GM19023 (cell line): Measurements from ENCODE around the gene PGLYRP3.
"Not testable (repeated sequence)": the region's sequence is repeated elsewhere in the genome, so short reads cannot be mapped to it uniquely, and the experiment has no call there.

Source experiments
- ATAC-seq: cut with Tn5 transposase; IDR thresholded peaks from one replicate; pipeline ENCODE4 v1.9.1; 2021; ENCODE audit warnings: mild to moderate bottlenecking, moderate library complexity; ENCODE audit not compliant: unreplicated experiment

The PGLYRP3 gene

GRCh38 chr1:153314388-153314787 is 1.6 kb upstream of the PGLYRP3 start:
- not testable (repeated sequence) for ATAC-seq

- no peak for ATAC-seq
Measured at GRCh38 chr1:153313288-153313687, 536 bp upstream of the PGLYRP3 start.

- no peak for ATAC-seq
Measured at GRCh38 chr1:153310526-153310925, 2.2 kb downstream of the PGLYRP3 start.

GRCh38 chr1:153309441-153309840 is 3.3 kb downstream of the PGLYRP3 start:
- no peak for ATAC-seq

GRCh38 chr1:153308540-153308939 is 4.2 kb downstream of the PGLYRP3 start:
- ATAC-seq: no peak

GRCh38 chr1:153307221-153307600 is 5.5 kb downstream of the PGLYRP3 start:
- ATAC-seq: no peak

GRCh38 chr1:153306303-153307220 is 6.2 kb downstream of the PGLYRP3 start:
- no peak for ATAC-seq

GRCh38 chr1:153305682-153306081 is 7.1 kb downstream of the PGLYRP3 start:
- ATAC-seq: no peak

GRCh38 chr1:153302308-153302707 is 10.4 kb downstream of the PGLYRP3 start:
- ATAC-seq: no peak

GRCh38 chr1:153293851-153294250 is 18.9 kb downstream of the PGLYRP3 start:
- ATAC-seq: no peak

GRCh38 chr1:153293480-153293775 is 19.3 kb downstream of the PGLYRP3 start:
- no peak for ATAC-seq

GRCh38 chr1:153292740-153293479 is 19.8 kb downstream of the PGLYRP3 start:
- ATAC-seq: no peak

- no peak for ATAC-seq
Measured at GRCh38 chr1:153292185-153292584, 20.6 kb downstream of the PGLYRP3 start.

GRCh38 chr1:153291514-153291913 is 21.2 kb downstream of the PGLYRP3 start:
- no peak for ATAC-seq

- ATAC-seq: no peak
Measured at GRCh38 chr1:153288634-153289275, 24.0 kb downstream of the PGLYRP3 start.

GRCh38 chr1:153277852-153278251 is 34.9 kb downstream of the PGLYRP3 start:
- ATAC-seq: peak; percentile 88

- no peak for ATAC-seq
Measured at GRCh38 chr1:153272186-153272585, 40.6 kb downstream of the PGLYRP3 start.

- no peak for ATAC-seq
Measured at GRCh38 chr1:153271711-153272110, 41.0 kb downstream of the PGLYRP3 start.

GRCh38 chr1:153265457-153265856 is 47.3 kb downstream of the PGLYRP3 start:
- no peak for ATAC-seq

GRCh38 chr1:153262462-153263157 is 50.1 kb downstream of the PGLYRP3 start:
- ATAC-seq: no peak

GRCh38 chr1:153262070-153262366 is 50.7 kb downstream of the PGLYRP3 start:
- no peak for ATAC-seq
